T-cell (primary cell): Measurements from ENCODE around the gene GFRA1. TPM values are rescaled to one million over a fixed set of nuclear protein-coding genes. Genes with fewer than 3 reads are reported as not detected.

Source experiments
- ATAC-seq, 4 experiments: fragments of 200-7000 bp in 3 of 4; fragments of 150-1000 bp in 1 of 4; cut with Tn5 transposase; replicated peaks in 1 of 4; 1 replicate in 3 of 4; 2 replicates in 1 of 4; pipeline ENCODE4 v1.10.0; 2021; ENCODE audit warnings: moderate library complexity in 3 of 4, mild to moderate bottlenecking in 2 of 4, moderate number of reproducible peaks in 1 of 4
- CTCF ChIA-PET, 2 donors: fragments of 300-600 bp; sonication (Branson Sonifier 250); formaldehyde crosslinking; loops; one replicate each; lab custom pipeline; 2022; ENCODE audit warnings: antibody characterized with exemption in 2 of 2; lab: Charles Lee
- POLR2A ChIA-PET, 2 donors: fragments of 300-600 bp; sonication (Branson Sonifier 250); formaldehyde crosslinking; loops; one replicate each; lab custom pipeline; 2022; ENCODE audit warnings: antibody characterized with exemption in 2 of 2; lab: Charles Lee
- DNase-seq, 35 experiments: peaks; one replicate each; pipeline versions ENCODE4 v3.0.0 to v3.0.0-alpha.2; 2013 to 2023
- H3K27ac ChIP-seq: one replicate; pipeline ENCODE4 v1.5.1; 2013; ENCODE audit warnings: low read length
- H3K27me3 ChIP-seq, 2 experiments: replicated peaks in 1 of 2; 1 replicate in 1 of 2; 2 replicates in 1 of 2; pipeline versions ENCODE4 v1.6.1 to v1.7.0; 2013; ENCODE audit warnings: low read length in 1 of 2, mixed read lengths in 1 of 2; ENCODE audit not compliant: control insufficient read depth in 2 of 2, insufficient read depth in 2 of 2; ENCODE audit errors: extremely low read depth in 1 of 2
- H3K36me3 ChIP-seq, 2 donors: 1 replicate in 1 of 2; 2 replicates in 1 of 2; pipeline versions ENCODE4 v1.6.1 to v1.7.0; 2013; ENCODE audit warnings: low read length in 1 of 2; ENCODE audit not compliant: control insufficient read depth in 2 of 2, insufficient read depth in 1 of 2; ENCODE audit errors: extremely low read depth in 1 of 2
- H3K4me1 ChIP-seq, 2 experiments: 1 replicate in 1 of 2; 2 replicates in 1 of 2; pipeline versions ENCODE4 v1.6.1 to v1.7.0; 2013; ENCODE audit warnings: low read length in 2 of 2, mixed read lengths in 1 of 2; ENCODE audit not compliant: insufficient read depth in 2 of 2, control insufficient read depth in 1 of 2; ENCODE audit errors: extremely low read depth in 1 of 2
- H3K4me3 ChIP-seq, 2 donors: 1 replicate in 1 of 2; 2 replicates in 1 of 2; pipeline versions ENCODE4 v1.5.1 to v1.7.0; 2013; ENCODE audit warnings: mild to moderate bottlenecking in 2 of 2, low read length in 1 of 2, moderate library complexity in 1 of 2; ENCODE audit not compliant: control insufficient read depth in 1 of 2; ENCODE audit errors: extremely low read depth in 1 of 2
- H3K9me3 ChIP-seq: 2 replicates; pipeline ENCODE4 v1.7.0; 2013
- H3K27ac Mint-ChIP-seq, 2 donors: one replicate each; pipeline ENCODE4 v1.8.0; 2020 to 2021; ENCODE audit warnings: mild to moderate bottlenecking in 2 of 2, mixed read lengths in 2 of 2
- H3K27me3 Mint-ChIP-seq, 2 donors: one replicate each; pipeline ENCODE4 v1.8.0; 2021 to 2022; ENCODE audit warnings: mixed read lengths in 2 of 2
- H3K36me3 Mint-ChIP-seq: one replicate; pipeline ENCODE4 v1.8.0; 2021; ENCODE audit warnings: mixed read lengths
- H3K4me1 Mint-ChIP-seq, 3 donors: one replicate each; pipeline ENCODE4 v1.8.0; 2020 to 2022; ENCODE audit warnings: mixed read lengths in 3 of 3, mild to moderate bottlenecking in 1 of 3
- H3K4me3 Mint-ChIP-seq, 3 donors: one replicate each; pipeline ENCODE4 v1.8.0; 2020 to 2022; ENCODE audit warnings: mild to moderate bottlenecking in 3 of 3, mixed read lengths in 3 of 3, moderate library complexity in 3 of 3
- H3K9me3 Mint-ChIP-seq, 3 donors: one replicate each; pipeline ENCODE4 v1.8.0; 2020 to 2022; ENCODE audit warnings: mixed read lengths in 3 of 3
- WGBS: methylation state at CpG from one replicate; pipeline ENCODE4 v1.1.5; 2013; ENCODE audit warnings: missing lambda C conversion rate; ENCODE audit not compliant: insufficient coverage; 5-methylcytosine and 5-hydroxymethylcytosine counted together
- total RNA-seq, 35 experiments: library from RNA in 6 of 35; stranded (reverse) in 6 of 35; fragments of 120-200 nt in 1 of 35; gene quantifications; one replicate each; pipeline versions ENCODE4 v1.2.1 to v1.2.4 and lab custom pipeline; 2013 to 2026

GFRA1 gene
- total RNA-seq, 5 donors from 2014 or later (not counting 1 experiment from before 2014, with no cell fraction given) = 0.03 to 0.25 (median 0.20) TPM; not detected in 2

- ChIA-PET POLR2A (no interaction called here), CTCF (no interaction called here)
- no peak overlapping the region for H3K4me3 Mint-ChIP-seq
- H3K27ac Mint-ChIP-seq = no peak overlapping the region
- Histone ChIP-seq H3K9me3 (no peaks in the 10 kb centered on the region), H3K4me3 (no peak overlapping the region), H3K27ac (no peak overlapping the region), H3K36me3 (no peaks in the 10 kb centered on the region), H3K4me1 (no peaks in the 10 kb centered on the region), H3K27me3 (peaks cover 0 to 4% of the 10 kb centered on the region in 2 experiments)
- DNase-seq = no peak
- ATAC-seq = no peak
- H3K27me3 Mint-ChIP-seq = no peaks in the 10 kb centered on the region
- 67% methylated on average over 1 of the region's 2 CpGs for WGBS
- no peaks in the 10 kb centered on the region for H3K4me1 Mint-ChIP-seq
- H3K36me3 Mint-ChIP-seq = no peaks in the 10 kb centered on the region
- peaks cover 0 to 5% (median 0%) of the 10 kb centered on the region in 3 donors for H3K9me3 Mint-ChIP-seq
These were observed 163.1 kb downstream of the GFRA1 start for GRCh38 chr10:116109881-116110280.

DNA sequence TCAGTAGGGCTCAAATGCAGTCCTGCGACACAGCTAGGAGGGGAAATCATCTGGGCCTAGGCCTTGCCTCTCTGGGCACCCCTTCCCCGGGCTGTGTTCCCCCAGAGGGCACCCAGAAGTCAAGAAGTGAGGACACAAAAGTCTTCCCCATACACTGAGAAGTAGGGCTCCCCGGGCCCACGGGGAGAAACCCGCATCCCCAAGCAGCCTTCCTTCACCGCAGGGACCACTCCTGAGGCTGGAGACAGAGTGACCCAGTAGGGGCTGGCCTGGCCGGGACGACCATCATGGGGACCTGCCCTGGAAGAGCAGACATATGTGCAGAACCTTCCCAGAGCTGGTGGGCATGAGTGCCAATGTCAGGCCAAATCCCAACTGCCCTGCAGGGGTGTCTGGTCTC, 163.5 kb downstream of the GFRA1 start:
- ChIA-PET POLR2A (no interaction called here), CTCF (no interaction called here)
- ATAC-seq = no peak
- H3K4me1 ChIP-seq = no peaks in the 10 kb centered on the region
- Mint-ChIP-seq H3K27me3 (no peaks in the 10 kb centered on the region), H3K27ac (no peak overlapping the region), H3K36me3 (no peaks in the 10 kb centered on the region), H3K4me3 (no peak overlapping the region), H3K4me1 (no peaks in the 10 kb centered on the region), H3K9me3 (peaks cover 0 to 5% (median 0%) of the 10 kb centered on the region in 3 donors)
- no peak for DNase-seq
- H3K27me3 ChIP-seq = peaks cover 0 to 4% of the 10 kb centered on the region in 2 experiments
- 86% methylated on average over 6 of the region's 8 CpGs for WGBS
- H3K9me3 ChIP-seq = no peaks in the 10 kb centered on the region
- H3K4me3 ChIP-seq = no peak overlapping the region
- H3K27ac ChIP-seq = no peak overlapping the region
- H3K36me3 ChIP-seq = no peaks in the 10 kb centered on the region

DNA sequence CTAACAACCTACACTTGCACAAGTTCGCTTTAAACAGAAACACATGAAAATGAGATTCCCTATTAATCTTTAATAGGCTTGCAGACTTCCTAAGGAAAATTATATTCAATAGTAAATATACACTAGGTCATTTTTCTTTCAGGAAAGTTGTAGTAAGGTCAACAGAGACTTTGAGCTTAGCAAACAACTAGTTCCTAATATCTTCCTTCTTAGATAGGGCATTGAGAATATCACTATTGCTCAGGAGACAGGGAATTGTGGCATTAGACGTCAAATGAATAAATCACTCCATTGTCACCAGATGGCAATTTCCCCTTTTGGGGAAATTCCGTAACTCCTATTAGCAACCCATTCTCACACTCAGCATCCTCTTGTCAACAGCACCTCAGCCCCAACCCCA, 164.9 kb downstream of the GFRA1 start:
- no peaks in the 10 kb centered on the region for H3K36me3 Mint-ChIP-seq
- 8% methylated on average over 2 of the region's 3 CpGs for WGBS
- Histone ChIP-seq H3K27me3 (no peaks in the 10 kb centered on the region), H3K4me3 (no peak overlapping the region), H3K9me3 (no peaks in the 10 kb centered on the region), H3K4me1 (no peaks in the 10 kb centered on the region), H3K27ac (no peak overlapping the region), H3K36me3 (no peaks in the 10 kb centered on the region)
- H3K27ac Mint-ChIP-seq = no peak overlapping the region
- peaks cover 0 to 5% (median 0%) of the 10 kb centered on the region in 3 donors for H3K9me3 Mint-ChIP-seq
- no peaks in the 10 kb centered on the region for H3K27me3 Mint-ChIP-seq
- CTCF ChIA-PET = interaction anchor here in 1 of 2 donors (0.6 kb wide), 1 partner anchor 8 kb away, joined by 3 read pairs; no protein-coding TSS in a partner anchor
- ATAC-seq = no peak
- H3K4me3 Mint-ChIP-seq = no peak overlapping the region
- DNase-seq = no peak
- H3K4me1 Mint-ChIP-seq = no peaks in the 10 kb centered on the region
- POLR2A ChIA-PET = no interaction called here

DNA sequence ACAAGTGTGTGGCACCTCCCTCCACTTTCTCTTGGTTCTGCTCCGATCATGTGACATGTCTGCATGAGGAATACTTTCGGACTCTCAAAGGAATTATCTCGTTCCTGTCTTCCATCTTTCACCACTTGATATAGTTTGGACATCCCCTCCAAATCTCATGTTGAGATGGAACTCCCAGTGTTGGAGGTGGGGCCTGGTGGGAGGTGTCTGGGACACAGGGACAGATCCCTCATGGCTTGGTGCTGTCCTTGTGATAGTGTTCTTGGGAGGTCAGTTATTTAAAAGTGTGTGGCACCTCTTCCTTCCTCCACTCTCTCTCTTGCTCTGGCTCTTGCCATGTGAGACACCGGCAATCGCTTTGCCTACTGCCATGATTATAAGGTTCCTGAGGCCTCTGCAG, 166.4 kb downstream of the GFRA1 start:
- H3K4me3 ChIP-seq = no peak overlapping the region
- POLR2A ChIA-PET = no interaction called here
- no peaks in the 10 kb centered on the region for H3K9me3 ChIP-seq
- H3K27ac ChIP-seq = no peak overlapping the region
- no peak for DNase-seq
- peaks cover 0 to 5% (median 0%) of the 10 kb centered on the region in 3 donors for H3K9me3 Mint-ChIP-seq
- no peak overlapping the region for H3K4me3 Mint-ChIP-seq
- no peaks in the 10 kb centered on the region for H3K36me3 ChIP-seq
- H3K4me1 Mint-ChIP-seq = no peaks in the 10 kb centered on the region
- H3K36me3 Mint-ChIP-seq = no peaks in the 10 kb centered on the region
- CTCF ChIA-PET = no interaction called here
- 100% methylated on average over 2 of the region's 5 CpGs for WGBS
- ATAC-seq = no peak
- no peaks in the 10 kb centered on the region for H3K4me1 ChIP-seq
- H3K27ac Mint-ChIP-seq = no peak overlapping the region
- no peaks in the 10 kb centered on the region for H3K27me3 Mint-ChIP-seq
- no peaks in the 10 kb centered on the region for H3K27me3 ChIP-seq

- ChIA-PET CTCF (interaction anchor here in 1 of 2 donors (0.7 kb wide), 1 partner anchor 22 kb away, joined by 3 read pairs; no protein-coding TSS in a partner anchor), POLR2A (no interaction called here)
- Mint-ChIP-seq H3K27ac (no peak overlapping the region), H3K4me3 (no peak overlapping the region), H3K36me3 (no peaks in the 10 kb centered on the region), H3K4me1 (no peaks in the 10 kb centered on the region), H3K27me3 (no peaks in the 10 kb centered on the region), H3K9me3 (peaks cover 0 to 5% (median 5%) of the 10 kb centered on the region in 3 donors)
- ATAC-seq (no peak), DNase-seq (no peak)
- WGBS = 74% methylated on average over 3 of the region's 4 CpGs
- H3K4me1 ChIP-seq = no peaks in the 10 kb centered on the region
- H3K9me3 ChIP-seq = no peaks in the 10 kb centered on the region
- H3K36me3 ChIP-seq = no peaks in the 10 kb centered on the region
- H3K27ac ChIP-seq = no peak overlapping the region
- peaks cover 0 to 2% of the 10 kb centered on the region in 2 experiments for H3K27me3 ChIP-seq
- no peak overlapping the region for H3K4me3 ChIP-seq
These were observed 167.7 kb downstream of the GFRA1 start for GRCh38 chr10:116105264-116105663.

GRCh38 chr10:116104210-116104932, 168.6 kb downstream of the GFRA1 start:
- Histone ChIP-seq H3K27me3 (peaks cover 0 to 2% of the 10 kb centered on the region in 2 experiments), H3K27ac (no peak overlapping the region), H3K9me3 (no peaks in the 10 kb centered on the region), H3K36me3 (no peaks in the 10 kb centered on the region), H3K4me3 (no peak overlapping the region), H3K4me1 (no peaks in the 10 kb centered on the region)
- Mint-ChIP-seq H3K27ac (no peak overlapping the region), H3K4me3 (no peak overlapping the region), H3K4me1 (no peaks in the 10 kb centered on the region), H3K9me3 (peaks cover 0 to 5% (median 5%) of the 10 kb centered on the region in 3 donors), H3K36me3 (no peaks in the 10 kb centered on the region), H3K27me3 (no peaks in the 10 kb centered on the region)
- POLR2A ChIA-PET = no interaction called here
- DNase-seq (no peak), ATAC-seq (no peak)
- 75% methylated on average over 7 of the region's 7 CpGs for WGBS
- CTCF ChIA-PET = interaction anchor here in 1 of 2 donors (0.7 kb wide), 1 partner anchor 21 kb away, joined by 3 read pairs; no protein-coding TSS in a partner anchor
